Ovary (tissue), 9 donors: Measurements from ENCODE around the gene ZNF367. TPM values are rescaled to one million over a fixed set of nuclear protein-coding genes. Genes with fewer than 3 reads are reported as not detected.
"Not testable (repeated sequence)": the region's sequence is repeated elsewhere in the genome, so short reads cannot be mapped to it uniquely, and the experiment has no call there.

Experiments used
- DNase-seq, 5 donors: peaks; one replicate each; pipeline ENCODE4 v3.0.0-alpha.2; 2019 to 2020
- H3K27ac ChIP-seq, 2 donors: fragments of 200-600 bp; one replicate each; pipeline versions ENCODE4 v1.5.1 to v1.8.0; 2019 to 2022
- H3K27me3 ChIP-seq: fragments of 200-600 bp; one replicate; pipeline ENCODE4 v1.8.0; 2022
- H3K36me3 ChIP-seq: fragments of 200-600 bp; sonication (generic); one replicate; pipeline ENCODE4 v1.5.1; 2019
- H3K4me1 ChIP-seq: one replicate; pipeline ENCODE4 v1.8.1; 2013; ENCODE audit warnings: mild to moderate bottlenecking, moderate library complexity; ENCODE audit not compliant: insufficient read depth
- H3K4me3 ChIP-seq: fragments of 200-600 bp; sonication (generic); one replicate; pipeline ENCODE4 v1.5.1; 2017
- H3K9me3 ChIP-seq, 2 donors: fragments of 200-600 bp in 1 of 2; sonication (generic) in 1 of 2; one replicate each; pipeline versions ENCODE4 v1.5.1 to v1.8.1; 2013 to 2019; ENCODE audit warnings: mild to moderate bottlenecking in 1 of 2, moderate library complexity in 1 of 2
- CTCF ChIP-seq, 3 donors: fragments of 450-650 bp in 2 of 3; fragments of 200-600 bp in 1 of 3; IDR thresholded peaks; one replicate each; pipeline versions ENCODE4 v1.5.1 to v1.8.0; 2016 to 2022; ENCODE audit warnings: antibody characterized with exemption in 3 of 3, mild to moderate bottlenecking in 1 of 3
- EP300 ChIP-seq: sonication (generic); formaldehyde crosslinking; IDR thresholded peaks from one replicate; pipeline ENCODE4 v1.6.1; 2017; ENCODE audit warnings: antibody characterized with exemption
- POLR2A ChIP-seq: fragments of 450-650 bp; IDR thresholded peaks from one replicate; pipeline ENCODE4 v1.6.1; 2017; ENCODE audit warnings: antibody characterized with exemption, mild to moderate bottlenecking, moderate library complexity
- WGBS, 3 donors: extraction: QIAGEN DNeasy Blood & Tissue Kit in 1 of 3; methylation state at CpG; one replicate each; pipeline versions ENCODE4 v1.1.5 to v1.1.7; 2013 to 2017; 5-methylcytosine and 5-hydroxymethylcytosine counted together
- intact Hi-C, 4 donors: fragments of 100-400 bp; cut with DNase I; formaldehyde crosslinking; loops; one replicate each; pipeline versions ENCODE4 v1.11.0 to v1.15.1; 2022 to 2023
- polyA plus RNA-seq, 2 donors: library from polyadenylated mRNA; stranded (reverse); fragments of 200-250 nt in 1 of 2; fragments of 350-450 nt in 1 of 2; fragmentation: Illumina TruSeq in 1 of 2; extraction: RNeasy Lipid Tissue Mini Kit (QIAGEN cat#74804) in 1 of 2; gene quantifications; one replicate each; pipeline ENCODE4 v1.2.3, GENCODE V29; 2013 to 2014
- total RNA-seq, 7 donors: library from RNA; depleted of rRNA in 2 of 7; stranded (reverse); fragments of >200 nt in 2 of 7; fragmentation: NEBNext Ultra II Directional in 3 of 7; extraction: Animal tissue kit (Norgen Biotek cat#: 25700) in 3 of 7; gene quantifications; one replicate each; pipeline versions ENCODE4 v1.1.0 to v1.2.4, GENCODE V29; 2016 to 2023
- donor health status: DM: no; HTN: no; CAD: no; lungs with moderate emphysema.
- donor health status: DM: no; HTN: no; CAD: no.
- donor health status: Bipolar disorder and iron deficiency.
- donor health status: DM: yes; HTN: yes; CAD: no.
- donor health status: DM: no; HTN: no; CAD: no.
- donor health status: DM: yes; HTN: yes; CAD: no.

ZNF367 gene
- total and polyA plus RNA-seq, 9 donors, result 1.1 to 2.4 (median 1.6) TPM

GRCh38 chr9:96376891-96377874 is 41.0 kb downstream of the ZNF367 start:
- Histone ChIP-seq H3K27me3 (no peaks in the 10 kb centered on the region), H3K4me1 (no peaks in the 10 kb centered on the region), H3K9me3 (no peaks in the 10 kb centered on the region), H3K27ac (no peak overlapping the region), H3K36me3 (no peaks in the 10 kb centered on the region), H3K4me3 (no peak overlapping the region)
- WGBS, 3 donors, result 70 to 72% (median 71%) methylated on average over 13 of the region's 13 CpGs
- DNase-seq, result no peak
- intact Hi-C loops, result no loop called here
- TF ChIP-seq POLR2A (no peak), EP300 (no peak), CTCF (IDR thresholded peaks at IDR 0.05) (no peak)

- DNase-seq, intact Hi-C loops: not testable (repeated sequence)
- 96 to 97% (median 96%) methylated on average over 6 of the region's 6 CpGs for WGBS, 3 donors
Observed at GRCh38 chr9:96375507-96375906, 42.7 kb downstream of the ZNF367 start.

GRCh38 chr9:96367943-96368342 is 50.2 kb downstream of the ZNF367 start:
- TF ChIP-seq POLR2A (no peak), EP300 (no peak), CTCF (IDR thresholded peaks at IDR 0.05) (no peak)
- Histone ChIP-seq H3K9me3 (no peaks in the 10 kb centered on the region), H3K4me3 (no peak overlapping the region), H3K27me3 (no peaks in the 10 kb centered on the region), H3K4me1 (no peaks in the 10 kb centered on the region), H3K27ac (no peak overlapping the region), H3K36me3 (no peaks in the 10 kb centered on the region)
- 96 to 100% (median 98%) methylated on average over 1 of the region's 1 CpG for WGBS, 3 donors
- intact Hi-C loops, result no loop called here
- no peak for DNase-seq

More at GRCh38 chr9:96375507-96375906, 42.7 kb downstream of the ZNF367 start:
- not testable (repeated sequence) for H3K27me3 ChIP-seq, H3K4me3 ChIP-seq, H3K27ac ChIP-seq, H3K4me1 ChIP-seq, H3K36me3 ChIP-seq, H3K9me3 ChIP-seq

- Histone ChIP-seq H3K36me3 (no peaks in the 10 kb centered on the region), H3K27ac (no peak overlapping the region), H3K4me1 (no peaks in the 10 kb centered on the region), H3K27me3 (no peaks in the 10 kb centered on the region), H3K4me3 (no peak overlapping the region), H3K9me3 (no peaks in the 10 kb centered on the region)
- TF ChIP-seq CTCF (IDR thresholded peaks at IDR 0.05) (no peak), EP300 (no peak), POLR2A (no peak)
- WGBS, 3 donors, result 92 to 95% (median 93%) methylated on average over 9 of the region's 9 CpGs
- intact Hi-C loops, result no loop called here
- no peak for DNase-seq
Observed at GRCh38 chr9:96363175-96363967, 54.8 kb downstream of the ZNF367 start.

- H3K4me1 ChIP-seq, intact Hi-C loops, H3K36me3 ChIP-seq, DNase-seq, H3K27me3 ChIP-seq, H3K27ac ChIP-seq, H3K4me3 ChIP-seq, H3K9me3 ChIP-seq: not testable (repeated sequence)
- WGBS, 3 donors, result 95 to 96% (median 95%) methylated on average over 6 of the region's 6 CpGs
Observed at GRCh38 chr9:96362119-96362518, 56.1 kb downstream of the ZNF367 start.
